ENCODE measurements around the gene SWT1. TPM values are rescaled to one million over a fixed set of nuclear protein-coding genes. Genes with fewer than 3 reads are reported as not detected.
"Not testable (repeated sequence)": the region's sequence is repeated elsewhere in the genome, so short reads cannot be mapped to it uniquely, and the experiment has no call there.

The SWT1 gene
- total RNA-seq, 1 donor from 2014 or later, result 3.5 TPM

GRCh38 chr1:185207980-185208602, 51.1 kb downstream of the SWT1 start:
- H3K9me3 Mint-ChIP-seq (ENCODE audit: low read depth), result peaks cover 14% of the 10 kb centered on the region
- DNase-seq (ENCODE audit: low spot score), result no peak
- TF ChIP-seq CTCF (IDR thresholded peaks at IDR 0.05), result no peak
- H3K36me3 Mint-ChIP-seq (ENCODE audit: low read depth), result peaks cover 19% of the 10 kb centered on the region
- H3K4me1 Mint-ChIP-seq (ENCODE audit: low read depth), result peaks cover 4% of the 10 kb centered on the region
- H3K4me3 Mint-ChIP-seq (ENCODE audit: unreplicated experiment), result no peak overlapping the region
- H3K27ac Mint-ChIP-seq (ENCODE audit: unreplicated experiment), result no peak overlapping the region
- H3K27me3 Mint-ChIP-seq (ENCODE audit: low read depth), result no peaks in the 10 kb centered on the region

- H3K9me3 Mint-ChIP-seq (ENCODE audit: low read depth), result peaks cover 14% of the 10 kb centered on the region
- H3K36me3 Mint-ChIP-seq (ENCODE audit: low read depth), result peaks cover 19% of the 10 kb centered on the region
- H3K27me3 Mint-ChIP-seq (ENCODE audit: low read depth), result no peaks in the 10 kb centered on the region
- H3K4me3 Mint-ChIP-seq (ENCODE audit: unreplicated experiment), result no peak overlapping the region
- no peak for TF ChIP-seq CTCF (IDR thresholded peaks at IDR 0.05)
- DNase-seq (ENCODE audit: low spot score), result no peak
- no peak overlapping the region for H3K27ac Mint-ChIP-seq (ENCODE audit: unreplicated experiment)
- peaks cover 4% of the 10 kb centered on the region for H3K4me1 Mint-ChIP-seq (ENCODE audit: low read depth)
Measured at GRCh38 chr1:185208626-185209180, 51.7 kb downstream of the SWT1 start.

GRCh38 chr1:185209357-185209756, 52.4 kb downstream of the SWT1 start:
- not testable (repeated sequence) for H3K27me3 Mint-ChIP-seq (ENCODE audit: low read depth); H3K4me1 Mint-ChIP-seq (ENCODE audit: low read depth); H3K27ac Mint-ChIP-seq (ENCODE audit: unreplicated experiment); H3K4me3 Mint-ChIP-seq (ENCODE audit: unreplicated experiment); DNase-seq (ENCODE audit: low spot score)
- H3K36me3 Mint-ChIP-seq (ENCODE audit: low read depth), result peaks cover 19% of the 10 kb centered on the region
- peaks cover 14% of the 10 kb centered on the region for H3K9me3 Mint-ChIP-seq (ENCODE audit: low read depth)

- Mint-ChIP-seq H3K36me3 (ENCODE audit: low read depth) (peaks cover 19% of the 10 kb centered on the region), H3K4me1 (ENCODE audit: low read depth) (peaks cover 4% of the 10 kb centered on the region), H3K27me3 (ENCODE audit: low read depth) (no peaks in the 10 kb centered on the region), H3K4me3 (ENCODE audit: unreplicated experiment) (no peak overlapping the region), H3K9me3 (ENCODE audit: low read depth) (peaks cover 14% of the 10 kb centered on the region), H3K27ac (ENCODE audit: unreplicated experiment) (no peak overlapping the region)
- DNase-seq (ENCODE audit: low spot score), result no peak
- no peak for TF ChIP-seq CTCF (IDR thresholded peaks at IDR 0.05)
Measured at GRCh38 chr1:185213091-185213490, 56.1 kb downstream of the SWT1 start.

- peaks cover 4% of the 10 kb centered on the region for H3K9me3 Mint-ChIP-seq (ENCODE audit: low read depth)
- no peak for DNase-seq (ENCODE audit: low spot score)
- peaks cover 4% of the 10 kb centered on the region for H3K4me1 Mint-ChIP-seq (ENCODE audit: low read depth)
- H3K4me3 Mint-ChIP-seq (ENCODE audit: unreplicated experiment), result no peak overlapping the region
- no peak overlapping the region for H3K27ac Mint-ChIP-seq (ENCODE audit: unreplicated experiment)
- H3K36me3 Mint-ChIP-seq (ENCODE audit: low read depth), result peaks cover 8% of the 10 kb centered on the region
- TF ChIP-seq CTCF (IDR thresholded peaks at IDR 0.05), result no peak
- no peaks in the 10 kb centered on the region for H3K27me3 Mint-ChIP-seq (ENCODE audit: low read depth)
Measured at GRCh38 chr1:185215911-185216310, 58.9 kb downstream of the SWT1 start.

GRCh38 chr1:185224132-185224531, 67.2 kb downstream of the SWT1 start:
- no peak overlapping the region for H3K27ac Mint-ChIP-seq (ENCODE audit: unreplicated experiment)
- no peak for DNase-seq (ENCODE audit: low spot score)
- peaks cover 28% of the 10 kb centered on the region for H3K36me3 Mint-ChIP-seq (ENCODE audit: low read depth)
- H3K9me3 Mint-ChIP-seq (ENCODE audit: low read depth), result peaks cover 24% of the 10 kb centered on the region
- H3K27me3 Mint-ChIP-seq (ENCODE audit: low read depth), result no peaks in the 10 kb centered on the region
- TF ChIP-seq CTCF (IDR thresholded peaks at IDR 0.05), result no peak
- H3K4me1 Mint-ChIP-seq (ENCODE audit: low read depth), result no peaks in the 10 kb centered on the region
- H3K4me3 Mint-ChIP-seq (ENCODE audit: unreplicated experiment), result no peak overlapping the region

Data from chondrocyte (in vitro differentiated cells).